OCI-M1 (cell line): Measurements from ENCODE around the gene AIG1.

Source experiments
- DNase-seq: peaks from one replicate; lab custom pipeline; 2025; lab: John Stamatoyannopoulos, UW

Gene AIG1

GRCh38 chr6:143196525-143197225, 136.0 kb downstream of the AIG1 start:
- DNase-seq: no peak

GRCh38 chr6:143197377-143197776, 136.7 kb downstream of the AIG1 start:
- DNase-seq: peak; percentile 49

DNA sequence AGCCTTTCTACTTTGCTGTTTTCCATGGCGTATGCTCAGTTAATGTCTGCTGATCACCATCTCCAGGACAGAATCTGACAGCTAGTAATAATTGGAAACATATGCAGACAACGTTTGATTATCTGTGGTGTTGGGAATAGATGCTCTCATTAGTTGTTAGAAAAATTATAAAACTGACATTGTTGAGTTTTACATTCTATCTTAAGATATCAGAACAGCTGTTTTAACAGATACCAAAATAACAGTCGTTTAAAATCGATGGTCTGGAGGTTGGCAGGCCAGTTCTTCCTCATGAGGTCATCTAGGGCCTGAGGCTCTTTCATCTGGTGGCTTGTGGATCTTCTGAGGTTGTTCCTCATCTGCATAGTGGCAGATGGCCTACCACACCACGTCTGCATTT, 137.6 kb downstream of the AIG1 start:
- peak; percentile 73 for DNase-seq

DNA sequence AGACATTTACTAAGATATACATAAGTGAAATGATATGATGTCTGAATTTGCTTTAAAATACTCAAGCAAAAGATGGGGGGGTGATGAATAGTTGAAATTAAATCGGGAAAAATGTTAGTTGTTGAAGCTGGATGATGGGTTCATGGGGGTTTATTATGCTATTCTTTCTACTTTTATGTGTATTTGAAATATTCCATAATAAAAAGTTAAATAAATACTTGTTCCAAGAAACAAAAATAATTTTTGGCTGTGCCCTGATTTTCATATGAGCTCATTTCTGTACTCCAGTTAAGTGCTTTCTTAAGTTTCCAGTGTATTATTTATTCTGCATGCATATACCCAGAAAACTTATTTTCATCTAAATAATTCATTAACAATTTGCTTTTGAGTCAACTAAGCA, 138.6 kb downstream of the AIG1 start:
- no peak for DNase-seq

DNA sequence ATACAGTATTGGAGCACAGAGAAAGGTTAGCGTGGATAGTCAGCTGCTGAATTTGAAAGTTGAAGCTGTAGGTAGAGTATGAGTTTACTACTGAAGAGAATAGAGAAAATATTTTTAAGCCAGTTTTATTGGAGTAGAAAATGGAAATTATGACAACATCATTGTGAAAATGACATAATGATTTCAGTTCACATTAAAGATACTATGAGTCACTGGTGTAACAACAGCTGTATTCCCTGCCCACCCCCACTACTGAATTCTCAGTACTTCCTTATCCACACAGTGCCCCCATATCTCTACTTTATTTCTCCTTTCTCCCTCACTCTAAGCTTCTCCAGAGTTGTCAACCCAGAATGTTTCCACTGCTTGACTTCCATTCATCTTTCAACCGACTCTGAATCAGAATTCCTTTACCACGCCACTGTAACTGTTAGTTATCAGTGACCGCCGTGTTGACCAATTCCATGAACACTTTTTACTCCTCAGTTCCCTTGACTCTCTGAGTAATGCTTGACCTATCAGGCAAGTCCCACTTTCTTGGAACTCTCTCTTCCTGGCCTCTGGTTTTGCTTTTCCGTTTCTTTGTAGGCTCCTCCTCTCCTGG, 139.6 kb downstream of the AIG1 start:
- peak; percentile 82 for DNase-seq

- no peak for DNase-seq
These were observed 143.4 kb downstream of the AIG1 start for GRCh38 chr6:143204045-143204444.

DNA sequence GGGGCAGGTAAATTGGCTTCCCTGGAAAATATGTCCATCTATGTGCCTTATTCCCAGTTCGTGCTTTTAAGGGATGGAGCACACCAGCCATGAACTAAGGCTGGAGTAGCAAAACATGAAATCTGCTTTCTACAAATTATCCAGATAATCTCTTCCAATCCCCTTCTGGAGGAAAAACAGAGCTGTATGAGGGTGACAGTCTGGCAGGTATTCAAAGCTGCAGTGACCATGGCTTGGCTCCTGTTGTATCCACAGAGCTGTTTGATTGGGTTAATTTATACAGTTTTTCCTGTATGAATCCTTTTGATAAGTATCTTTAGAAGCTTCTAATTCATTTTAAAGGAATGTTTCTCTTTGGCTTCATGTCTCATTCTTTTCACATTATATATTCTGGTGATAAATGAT, 144.4 kb downstream of the AIG1 start:
- DNase-seq: no peak

DNA sequence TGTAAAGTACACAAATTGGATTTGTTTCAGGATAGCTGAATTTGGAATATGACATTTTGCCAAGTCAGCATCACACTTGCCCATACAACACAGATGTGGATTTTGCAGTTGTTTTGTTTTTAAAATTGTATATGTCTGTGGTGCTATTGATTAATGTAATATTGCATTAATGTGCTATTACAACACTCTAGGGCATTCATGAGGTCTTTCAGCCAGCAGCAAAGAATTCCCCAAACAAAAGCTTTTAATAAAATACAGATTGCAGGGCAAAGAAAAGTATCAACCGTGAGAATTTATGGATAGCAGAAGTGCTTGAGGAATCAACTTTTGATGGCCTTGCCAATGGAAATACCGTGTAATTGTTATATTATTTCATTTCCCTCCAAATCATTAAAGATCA, 144.9 kb downstream of the AIG1 start:
- no peak for DNase-seq

GRCh38 chr6:143205991-143206390, 145.3 kb downstream of the AIG1 start:
- no peak for DNase-seq

GRCh38 chr6:143206550-143206949, 145.9 kb downstream of the AIG1 start:
- no peak for DNase-seq

- DNase-seq: no peak
These were observed 149.7 kb downstream of the AIG1 start for GRCh38 chr6:143210420-143210819.

GRCh38 chr6:143213859-143214376, 153.2 kb downstream of the AIG1 start:
- DNase-seq: no peak

- DNase-seq: peak; percentile 68
These were observed 154.7 kb downstream of the AIG1 start for GRCh38 chr6:143215363-143215762.

DNA sequence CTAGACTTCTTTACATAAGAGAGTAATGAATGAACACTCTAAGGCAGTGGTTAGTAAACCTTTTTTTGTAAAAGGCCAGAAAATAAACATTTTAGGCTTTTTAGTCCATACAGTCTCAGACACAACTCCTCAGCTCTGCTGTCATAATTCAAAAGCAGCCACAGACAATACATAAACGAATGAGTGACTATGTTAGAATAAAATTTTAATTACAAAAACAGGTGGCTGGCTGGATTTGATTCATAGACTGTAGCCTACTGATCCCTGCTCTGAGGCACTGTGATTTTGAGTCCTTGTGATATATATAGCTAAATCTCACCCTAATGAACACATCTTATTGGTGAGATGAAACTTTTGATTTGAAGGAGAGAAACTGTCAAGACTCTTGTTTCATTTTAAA, 155.1 kb downstream of the AIG1 start:
- no peak for DNase-seq

DNA sequence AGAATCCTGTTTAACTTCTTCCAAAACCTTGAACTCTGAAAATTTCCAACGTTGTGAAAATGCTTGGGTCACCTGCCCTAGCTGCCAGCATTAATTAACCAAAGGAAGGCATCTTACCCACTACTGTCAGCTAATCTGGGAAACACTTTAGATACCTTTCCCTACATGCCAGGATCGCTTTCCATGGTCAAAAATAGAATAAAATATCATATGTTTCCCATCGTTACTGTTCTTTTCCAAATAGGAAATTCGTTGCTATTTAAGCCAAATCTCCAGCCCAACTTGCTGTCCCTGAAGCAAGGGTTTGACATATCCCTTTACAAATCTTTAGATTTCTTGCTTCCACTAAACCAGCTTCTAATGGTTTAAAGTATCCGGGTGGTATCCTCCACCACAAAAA, 157.5 kb downstream of the AIG1 start:
- DNase-seq: no peak

DNA sequence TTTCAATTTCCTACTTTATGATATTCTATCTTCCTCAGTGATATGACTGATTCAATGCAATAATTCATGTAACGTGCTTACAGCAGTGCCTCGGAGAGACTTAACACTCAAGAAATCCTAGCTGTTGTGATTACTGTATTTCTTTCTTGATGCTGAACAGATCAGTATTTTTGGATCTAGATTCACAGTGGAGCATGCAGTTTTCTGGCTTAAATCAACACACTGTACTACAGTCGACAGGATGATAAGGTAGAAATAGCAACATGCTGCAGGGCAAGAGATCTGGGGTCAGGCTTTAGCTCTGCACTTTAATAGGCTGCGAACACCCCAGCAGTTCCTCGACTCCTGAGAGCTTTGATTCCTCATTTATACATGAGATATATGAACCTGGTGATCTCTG, 161.0 kb downstream of the AIG1 start:
- no peak for DNase-seq

DNA sequence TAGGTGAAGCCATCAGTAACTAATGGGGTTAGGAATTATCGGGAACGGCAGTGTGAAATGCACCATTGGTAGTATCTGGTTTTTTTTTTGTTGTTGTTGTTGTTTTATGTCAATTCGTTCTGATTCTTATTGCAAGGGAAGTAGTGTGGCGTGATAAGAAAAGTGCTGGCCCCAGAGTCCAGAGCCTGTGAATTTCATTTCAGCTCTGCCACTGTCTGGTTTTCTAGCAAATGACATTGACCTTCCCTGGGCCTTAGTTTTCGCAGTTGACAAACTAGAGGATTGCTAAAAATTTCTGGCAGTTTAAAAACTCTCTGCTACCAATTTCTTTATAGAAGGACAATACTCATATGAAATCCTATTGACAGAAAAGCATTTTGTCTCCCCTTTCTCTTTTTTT, 161.6 kb downstream of the AIG1 start:
- no peak for DNase-seq

DNA sequence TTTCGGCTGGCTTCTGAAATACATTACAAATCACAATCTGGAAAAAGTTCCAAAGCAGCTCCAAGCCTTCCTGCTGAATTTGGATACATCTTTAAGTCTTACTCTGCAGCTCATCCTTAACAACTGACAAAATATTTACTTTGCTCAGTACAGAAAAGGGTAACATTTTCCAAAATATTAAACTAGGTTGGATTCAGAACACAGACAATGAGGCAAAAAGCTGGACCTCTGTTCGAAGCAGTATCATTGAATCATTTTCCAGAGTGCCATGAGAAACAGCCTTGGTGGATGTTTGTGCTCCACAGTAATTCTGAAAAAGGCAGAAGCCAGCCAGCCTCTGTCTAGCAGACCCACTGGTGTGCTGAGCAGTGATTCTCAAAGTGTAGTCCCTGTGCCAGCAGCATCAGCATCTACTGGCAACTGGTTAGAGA, 162.1 kb downstream of the AIG1 start:
- DNase-seq: no peak

- DNase-seq: no peak
These were observed 163.2 kb downstream of the AIG1 start for GRCh38 chr6:143223895-143224294.

DNA sequence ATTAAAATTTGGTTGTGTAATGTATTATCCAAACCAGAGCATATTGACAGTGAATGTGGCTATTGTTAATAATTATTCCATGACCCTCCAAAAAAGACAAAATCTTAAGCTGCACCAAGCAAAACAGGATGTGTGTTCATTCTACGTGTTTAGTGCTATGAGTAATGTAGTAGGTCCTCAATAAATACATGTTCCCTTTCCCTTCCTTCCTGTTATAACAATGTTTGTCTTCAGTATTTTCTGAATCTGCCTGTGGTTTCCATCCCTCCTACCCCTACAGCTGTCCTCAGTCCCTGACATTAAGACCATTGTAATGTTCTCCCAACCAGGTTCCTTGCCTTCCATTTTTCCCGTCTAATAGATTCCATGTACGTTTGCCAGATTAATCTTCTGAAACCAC, 163.8 kb downstream of the AIG1 start:
- no peak for DNase-seq

DNA sequence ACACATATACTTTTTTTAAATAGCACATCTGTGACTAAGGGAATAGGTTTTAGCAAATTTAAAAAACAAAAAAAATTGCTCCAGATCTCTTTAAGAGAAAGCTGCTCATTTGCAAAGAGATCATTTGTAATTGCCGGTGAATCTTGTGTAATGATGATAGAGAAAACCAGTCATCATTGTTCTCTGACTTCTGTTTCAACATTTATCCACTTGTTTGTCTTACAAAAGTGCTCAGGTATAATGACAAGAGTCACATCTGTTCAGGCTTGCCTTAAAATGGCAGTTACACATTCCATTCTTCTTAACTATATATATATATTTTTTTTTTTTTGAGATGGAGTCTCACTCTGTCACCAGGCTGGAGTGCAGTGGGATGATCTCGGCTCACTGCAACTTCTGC, 165.2 kb downstream of the AIG1 start:
- DNase-seq: no peak

- no peak for DNase-seq
These were observed 167.0 kb downstream of the AIG1 start for GRCh38 chr6:143227675-143228074.

DNA sequence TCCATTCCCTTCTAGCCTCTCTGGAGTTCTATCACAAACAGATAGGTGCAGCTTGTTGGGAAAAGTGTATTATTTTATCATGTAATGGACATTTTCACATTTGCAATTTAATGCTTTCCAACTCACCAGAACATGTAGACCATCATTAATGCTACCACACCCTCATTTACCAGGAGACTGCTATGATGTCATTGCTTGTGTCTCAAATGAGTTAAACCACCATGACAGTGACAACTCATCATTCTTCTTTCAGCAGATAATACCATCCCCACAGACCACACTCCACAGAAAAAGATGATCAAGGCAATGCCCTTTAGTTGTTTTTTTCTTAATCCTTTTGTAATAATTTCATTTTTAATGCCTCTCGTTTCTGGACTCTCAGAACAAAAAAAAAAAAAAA, 168.7 kb downstream of the AIG1 start:
- peak; percentile 14 for DNase-seq

DNA sequence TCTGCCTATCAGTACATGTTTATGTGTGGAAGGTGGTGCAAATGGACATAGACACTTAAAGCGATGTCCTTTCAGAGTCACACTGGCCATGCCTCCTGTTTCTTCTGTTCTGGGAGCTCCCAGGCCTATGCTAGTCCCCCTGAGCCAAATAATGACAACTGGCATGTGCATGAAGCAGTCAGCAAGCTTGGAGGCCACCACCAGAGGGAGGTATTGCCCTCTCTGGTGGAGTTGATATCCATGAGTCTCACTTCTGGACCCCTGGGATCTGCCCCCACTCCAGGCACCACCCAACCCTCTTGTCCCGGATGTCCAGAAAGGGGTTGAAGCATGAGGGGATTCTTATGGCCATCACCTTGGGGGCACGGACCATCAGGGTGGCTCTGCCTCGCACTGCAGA, 172.2 kb downstream of the AIG1 start:
- peak; percentile 73 for DNase-seq
